SKM-1 (cell line): Measurements from ENCODE around the gene TSTD2.

ENCODE experiments used
- DNase-seq: peaks from one replicate; lab custom pipeline; 2025; ENCODE audit not compliant: unreplicated experiment; lab: John Stamatoyannopoulos, UW

Gene TSTD2

DNA sequence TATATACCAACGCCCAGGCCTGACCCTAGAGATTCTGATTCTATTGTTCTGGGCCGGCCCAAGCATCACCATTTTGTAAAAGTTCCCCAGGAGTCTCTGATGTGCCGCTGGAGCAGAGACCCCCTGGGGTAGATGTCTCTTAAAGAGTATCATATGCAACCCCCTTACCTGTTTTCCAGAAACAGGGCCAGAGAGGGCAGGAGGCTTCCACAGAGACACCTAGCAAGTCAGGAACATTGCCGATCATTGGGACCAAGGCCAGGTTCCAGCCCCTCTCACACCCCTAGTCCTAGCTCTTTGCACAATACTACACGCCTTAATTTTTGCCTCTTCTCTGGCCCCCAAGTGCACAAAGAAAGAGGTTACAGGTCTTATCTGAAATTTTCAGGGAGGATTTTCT lies 67.9 kb downstream of the TSTD2 start:
- no peak for DNase-seq

DNA sequence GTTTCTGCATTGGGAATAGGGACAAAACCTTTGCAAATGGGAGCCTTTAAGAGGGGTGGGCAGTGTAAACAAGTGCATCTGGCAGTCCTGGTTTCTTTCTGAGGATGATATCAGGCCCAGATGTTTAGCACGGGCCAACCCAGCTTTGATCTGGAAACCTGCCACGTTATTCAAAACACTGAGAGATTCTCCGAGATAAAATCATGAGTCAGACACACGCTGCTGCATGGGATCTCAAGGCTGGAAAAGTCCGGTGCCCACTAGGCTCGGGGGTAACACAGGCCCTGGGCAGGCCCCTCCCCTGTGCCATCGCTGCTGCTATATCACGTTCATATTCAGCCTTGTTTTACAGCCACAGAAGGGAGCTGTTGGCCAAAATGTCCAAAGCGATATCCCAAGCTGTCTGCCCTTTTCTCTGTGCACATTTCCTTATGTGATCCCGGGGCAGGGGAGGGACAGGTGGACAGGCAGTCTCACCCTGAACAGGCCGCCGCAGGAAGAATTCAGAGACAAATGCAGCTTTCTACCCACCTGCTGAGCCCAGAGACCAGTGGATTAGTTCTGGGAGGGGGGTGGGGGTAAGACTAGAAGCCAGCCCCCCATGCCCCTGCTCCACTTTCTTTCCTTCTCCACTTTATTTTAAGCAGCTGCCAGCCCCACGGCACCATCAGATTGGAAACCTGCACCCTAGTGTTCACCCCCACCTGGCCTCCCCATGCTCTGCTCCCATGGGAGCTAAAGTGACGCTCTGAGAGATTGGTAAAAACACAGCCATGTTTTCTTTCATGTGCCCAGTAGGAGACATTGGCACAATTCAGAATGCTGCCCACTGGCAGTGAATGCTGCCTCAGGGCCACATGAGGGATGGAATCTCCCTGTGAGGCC lies 68.6 kb downstream of the TSTD2 start:
- no peak for DNase-seq

- DNase-seq = no peak
Measured at GRCh38 chr9:97563458-97564135, 69.6 kb downstream of the TSTD2 start.

DNA sequence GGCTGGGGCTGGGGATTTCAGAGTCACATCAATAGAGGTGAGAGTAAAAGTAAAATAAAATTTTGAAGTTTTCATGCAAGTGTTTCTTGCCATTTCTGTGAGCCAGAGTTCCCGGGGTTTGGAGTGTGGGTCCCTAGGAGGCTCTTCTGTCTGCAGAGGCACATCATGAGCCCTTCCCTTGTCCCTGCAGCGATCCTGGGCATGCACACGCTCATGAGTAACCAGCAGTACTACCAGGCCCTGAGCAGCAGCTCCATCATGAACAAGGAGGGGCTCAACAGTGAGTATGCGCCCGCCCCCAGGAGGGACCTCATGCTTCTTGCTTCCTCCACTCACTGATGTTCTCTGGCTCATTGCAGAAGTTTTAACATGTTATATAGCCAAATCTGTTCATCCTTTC lies 70.6 kb downstream of the TSTD2 start:
- no peak for DNase-seq

GRCh38 chr9:97561501-97561900 lies 71.7 kb downstream of the TSTD2 start:
- DNase-seq = no peak

DNA sequence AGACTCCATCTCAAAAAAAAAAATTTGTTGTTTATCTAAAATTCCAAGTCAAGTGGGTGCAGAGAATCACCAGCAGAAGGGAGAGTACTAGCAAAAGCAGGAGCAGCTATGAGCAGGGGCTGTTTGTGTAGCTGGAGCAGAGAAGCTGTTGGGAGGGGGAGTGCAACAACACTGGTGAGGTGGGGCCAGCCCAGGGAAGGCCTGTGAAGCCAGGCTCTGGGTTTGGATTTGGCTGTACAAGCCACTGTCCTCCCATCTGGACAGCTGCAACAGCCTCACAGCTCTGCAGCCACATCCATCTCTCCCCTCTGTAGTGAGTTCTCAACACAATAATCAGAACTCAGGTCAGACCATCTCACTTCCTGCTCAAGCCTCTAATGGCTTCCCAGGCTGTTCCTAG lies 72.3 kb downstream of the TSTD2 start:
- DNase-seq = no peak

DNA sequence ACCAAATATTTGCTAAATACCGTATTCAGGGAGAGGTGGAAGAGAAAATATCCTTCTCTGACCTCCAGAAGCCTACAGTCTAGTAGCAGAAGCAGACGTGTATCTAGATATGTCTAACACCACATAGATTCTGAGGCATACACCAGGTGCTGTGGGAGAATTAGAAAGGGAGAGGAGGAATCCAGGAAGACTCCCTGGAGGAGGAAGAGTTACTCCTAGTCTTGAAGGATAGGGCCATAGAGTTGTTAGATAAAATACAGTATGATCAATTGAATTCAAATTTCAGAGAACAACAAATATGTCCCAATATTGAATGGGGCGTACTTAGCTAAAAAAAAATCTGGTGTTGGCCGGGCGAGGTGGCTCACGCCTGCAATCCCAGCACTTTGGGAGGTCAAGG lies 73.0 kb downstream of the TSTD2 start:
- no peak for DNase-seq

GRCh38 chr9:97559111-97559514 lies 74.1 kb downstream of the TSTD2 start:
- DNase-seq = no peak

GRCh38 chr9:97558701-97559101 lies 74.5 kb downstream of the TSTD2 start:
- no peak for DNase-seq

DNA sequence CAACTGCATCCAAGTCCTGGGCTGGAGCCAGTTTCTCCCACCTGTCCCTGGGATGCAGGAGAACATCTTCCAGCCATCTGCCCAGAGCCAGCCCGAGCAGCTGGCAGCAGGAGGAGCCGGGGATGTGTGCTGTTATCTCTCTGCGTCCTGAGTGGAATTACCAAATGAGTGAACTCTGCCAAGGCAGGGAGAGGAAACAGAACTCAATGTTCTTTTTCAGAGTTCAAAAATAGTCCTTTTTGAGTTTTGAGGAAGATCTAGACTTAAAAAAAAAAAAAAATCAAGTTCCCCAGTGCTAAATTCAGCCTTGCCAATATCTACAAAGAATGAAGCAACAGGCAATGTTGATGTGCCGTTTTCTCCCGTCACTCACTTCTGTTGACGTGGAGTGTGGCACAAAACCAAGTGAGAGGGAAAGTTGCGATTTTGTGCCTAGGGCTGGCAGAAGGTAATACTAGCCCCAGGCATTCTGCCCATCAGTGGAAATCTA lies 75.5 kb downstream of the TSTD2 start:
- DNase-seq = no peak

- no peak for DNase-seq
Measured at GRCh38 chr9:97556721-97557605, 76.2 kb downstream of the TSTD2 start.

GRCh38 chr9:97556036-97556720 lies 77.0 kb downstream of the TSTD2 start:
- no peak for DNase-seq

DNA sequence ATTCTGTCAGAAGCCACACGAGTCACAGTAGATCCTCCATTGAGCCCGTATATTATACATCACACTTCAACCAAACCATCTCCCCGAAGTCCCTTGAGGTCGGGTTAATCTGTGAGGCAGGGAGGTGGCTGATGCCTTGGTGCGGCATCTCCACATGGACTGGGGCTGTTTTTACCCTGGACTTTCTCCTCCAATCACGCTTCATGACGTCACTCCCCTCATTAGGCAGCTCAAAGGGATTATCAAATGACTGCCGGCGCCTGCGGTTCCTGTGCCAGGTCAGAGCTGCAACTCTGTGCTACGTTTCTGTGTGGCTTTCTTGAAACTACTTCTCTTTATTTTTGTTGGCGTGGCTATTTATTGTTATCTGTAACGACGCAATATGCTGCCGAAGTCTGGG lies 78.0 kb downstream of the TSTD2 start:
- DNase-seq = no peak

GRCh38 chr9:97554566-97555075 lies 78.5 kb downstream of the TSTD2 start:
- DNase-seq = no peak

- DNase-seq = no peak
Measured at GRCh38 chr9:97553841-97554240, 79.3 kb downstream of the TSTD2 start.

GRCh38 chr9:97553141-97553540 lies 80.0 kb downstream of the TSTD2 start:
- no peak for DNase-seq

DNA sequence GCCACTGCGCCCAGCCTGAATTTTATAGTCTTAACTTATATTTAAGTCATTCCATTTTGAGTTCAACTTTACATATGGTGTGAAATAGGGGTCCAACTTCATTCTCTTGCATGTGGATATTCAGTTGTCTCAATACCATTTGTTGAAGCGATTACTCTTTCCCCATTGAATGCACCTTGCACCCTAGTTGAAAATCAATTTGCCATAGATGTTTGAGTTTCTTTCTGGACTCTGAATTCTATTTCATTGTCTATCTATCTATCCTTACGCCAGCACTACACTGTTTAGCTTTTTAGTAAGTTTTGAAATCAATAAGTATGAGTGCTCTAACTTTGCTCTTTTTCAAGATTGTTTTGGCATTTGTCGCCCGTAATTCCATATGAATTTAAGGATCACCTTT lies 81.9 kb downstream of the TSTD2 start:
- DNase-seq = no peak

DNA sequence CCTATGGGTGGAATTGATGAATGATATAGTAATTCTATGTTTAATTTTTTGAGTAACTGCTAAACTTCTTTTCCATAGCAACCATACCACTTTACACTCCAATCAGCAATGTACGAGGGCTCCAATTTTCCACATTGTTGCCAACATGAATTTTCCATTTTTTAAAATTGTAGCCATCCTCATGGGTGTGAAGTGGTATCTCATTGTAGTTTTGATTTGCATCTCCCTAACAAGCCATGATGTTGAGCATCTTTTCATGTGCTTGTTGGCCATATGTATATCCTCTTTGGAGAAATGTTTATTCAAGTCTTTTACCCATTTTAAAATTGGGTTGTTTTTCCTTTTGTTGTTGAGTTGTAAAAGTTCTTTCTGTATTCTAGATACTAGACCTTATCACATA lies 82.8 kb downstream of the TSTD2 start:
- DNase-seq = no peak
